Psoas muscle (tissue), 8 donors: ENCODE measurements around the gene IL1F10. TPM values are rescaled to one million over a fixed set of nuclear protein-coding genes. Genes with fewer than 3 reads are reported as not detected.

Experiments used
- ATAC-seq, 4 donors: fragments of 200-7000 bp; cut with Tn5 transposase; one replicate each; pipeline ENCODE4 v1.9.1; 2020; ENCODE audit warnings: moderate library complexity in 3 of 4, mild to moderate bottlenecking in 2 of 4
- DNase-seq, 2 donors: peaks; one replicate each; pipeline ENCODE4 v3.0.0-alpha.2; 2020
- H3K27ac ChIP-seq: fragments of 200-600 bp; one replicate; pipeline ENCODE4 v1.8.0; 2022
- H3K27me3 ChIP-seq, 3 donors: fragments of 200-600 bp in 1 of 3; one replicate each; pipeline versions ENCODE4 v1.6.1 to v1.8.0; 2013 to 2022; ENCODE audit warnings: low read length in 2 of 3, mild to moderate bottlenecking in 2 of 3, moderate library complexity in 1 of 3; ENCODE audit not compliant: insufficient read depth in 3 of 3
- H3K36me3 ChIP-seq, 2 donors: fragments of 200-600 bp in 1 of 2; one replicate each; pipeline versions ENCODE4 v1.6.1 to v1.8.0; 2013 to 2022; ENCODE audit warnings: low read depth in 1 of 2, mild to moderate bottlenecking in 1 of 2, moderate library complexity in 1 of 2; ENCODE audit not compliant: insufficient read depth in 1 of 2
- H3K4me1 ChIP-seq: fragments of 200-600 bp; one replicate; pipeline ENCODE4 v1.8.0; 2022
- H3K4me3 ChIP-seq: fragments of 200-600 bp; one replicate; pipeline ENCODE4 v1.8.0; 2022; ENCODE audit warnings: mild to moderate bottlenecking
- H3K9me3 ChIP-seq: fragments of 200-600 bp; one replicate; pipeline ENCODE4 v1.8.0; 2022
- CTCF ChIP-seq: fragments of 200-600 bp; IDR thresholded peaks from one replicate; pipeline ENCODE4 v1.8.0; 2022; ENCODE audit warnings: antibody characterized with exemption
- WGBS, 3 donors: extraction: QIAGEN DNeasy Blood & Tissue Kit; methylation state at CpG; one replicate each; pipeline versions ENCODE4 v1.1.6 to v1.1.7; 2013; 5-methylcytosine and 5-hydroxymethylcytosine counted together
- intact Hi-C, 2 donors: fragments of 100-400 bp; cut with DNase I; formaldehyde crosslinking; loops; one replicate each; pipeline versions ENCODE4 v1.11.0 to v1.14.2; 2022
- polyA plus RNA-seq, 3 donors: library from polyadenylated mRNA; stranded (reverse); fragments of 200-250 nt; gene quantifications; one replicate each; pipeline ENCODE4 v1.2.3, GENCODE V29; 2013
- total RNA-seq, 4 donors: library from RNA; stranded (reverse); fragmentation: NEBNext Ultra II Directional in 2 of 4; extraction: Animal tissue kit (Norgen Biotek cat#: 25700) in 2 of 4; gene quantifications; one replicate each; pipeline versions ENCODE4 v1.2.1 to v1.2.4, GENCODE V29; 2021 to 2023
- donor health status: healthy with polysubstance abuse.
- donor health status: DM: no; HTN: no; CAD: no; lungs with moderate emphysema.
- donor health status: Bipolar disorder and iron deficiency.
- donor health status: healthy.
- donor health status: DM: yes; HTN: yes; CAD: no.
- donor health status: DM: no; HTN: no; CAD: no.
- donor health status: DM: no; HTN: no; CAD: no.
- donor health status: DM: yes; HTN: yes; CAD: no.

IL1F10 gene
- total and polyA plus RNA-seq, 7 donors = not detected

DNA sequence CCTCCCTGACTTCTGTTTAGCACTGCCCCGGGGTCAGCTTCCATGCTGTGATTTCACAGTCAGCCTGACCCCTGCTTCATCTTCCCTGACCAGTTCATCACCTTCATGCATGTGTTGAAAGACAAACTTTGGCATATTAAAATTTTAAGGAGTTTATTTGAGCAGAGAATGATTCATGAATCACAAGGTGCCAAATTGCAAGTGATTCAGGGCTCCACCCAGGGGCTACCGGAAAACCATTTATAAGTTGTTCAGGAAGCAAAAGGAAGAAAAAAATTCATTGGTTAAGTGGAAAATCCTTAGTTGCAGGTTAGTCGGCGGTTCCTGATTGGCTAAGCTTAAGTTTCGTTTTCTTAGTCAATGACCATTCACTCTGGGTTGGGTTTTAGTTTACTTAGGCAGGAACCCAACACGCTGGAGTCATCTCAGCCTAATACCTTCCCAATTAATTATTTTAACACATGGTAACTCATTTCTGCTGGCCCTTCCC, 10.6 kb downstream of the IL1F10 start:
- 29 to 42% (median 34%) methylated on average over 6 of the region's 6 CpGs for WGBS, 3 donors
- no peaks in the 10 kb centered on the region for H3K36me3 ChIP-seq
- peaks cover 0 to 3% (median 0%) of the 10 kb centered on the region in 3 donors for H3K27me3 ChIP-seq
- intact Hi-C loops = no loop called here
- no peak for TF ChIP-seq CTCF
- ATAC-seq = no peak
- no peaks in the 10 kb centered on the region for H3K4me1 ChIP-seq
- no peak for DNase-seq
- H3K4me3 ChIP-seq = no peak overlapping the region
- H3K9me3 ChIP-seq = no peaks in the 10 kb centered on the region
- H3K27ac ChIP-seq = no peak overlapping the region

GRCh38 chr2:113079131-113079530, 11.4 kb downstream of the IL1F10 start:
- no peak for TF ChIP-seq CTCF
- Histone ChIP-seq H3K4me1 (no peaks in the 10 kb centered on the region), H3K27me3 (peaks cover 0 to 3% (median 0%) of the 10 kb centered on the region in 3 donors), H3K4me3 (no peak overlapping the region), H3K36me3 (no peaks in the 10 kb centered on the region), H3K9me3 (no peaks in the 10 kb centered on the region), H3K27ac (no peak overlapping the region)
- no peak for ATAC-seq
- DNase-seq = no peak
- intact Hi-C loops = no loop called here
- WGBS, 3 donors = 54 to 68% (median 54%) methylated on average over 4 of the region's 4 CpGs

GRCh38 chr2:113080134-113080533, 12.4 kb downstream of the IL1F10 start:
- no peak overlapping the region for H3K27ac ChIP-seq
- peaks cover 0 to 3% (median 2%) of the 10 kb centered on the region in 3 donors for H3K27me3 ChIP-seq
- H3K4me3 ChIP-seq = no peak overlapping the region
- 40 to 53% (median 49%) methylated on average over 9 of the region's 9 CpGs for WGBS, 3 donors
- DNase-seq (no peak), ATAC-seq (peak in 1 of 4 donors; percentile 54)
- H3K9me3 ChIP-seq = no peaks in the 10 kb centered on the region
- intact Hi-C loops = no loop called here
- H3K4me1 ChIP-seq = no peaks in the 10 kb centered on the region
- H3K36me3 ChIP-seq = no peaks in the 10 kb centered on the region
- TF ChIP-seq CTCF = peak; percentile 37

DNA sequence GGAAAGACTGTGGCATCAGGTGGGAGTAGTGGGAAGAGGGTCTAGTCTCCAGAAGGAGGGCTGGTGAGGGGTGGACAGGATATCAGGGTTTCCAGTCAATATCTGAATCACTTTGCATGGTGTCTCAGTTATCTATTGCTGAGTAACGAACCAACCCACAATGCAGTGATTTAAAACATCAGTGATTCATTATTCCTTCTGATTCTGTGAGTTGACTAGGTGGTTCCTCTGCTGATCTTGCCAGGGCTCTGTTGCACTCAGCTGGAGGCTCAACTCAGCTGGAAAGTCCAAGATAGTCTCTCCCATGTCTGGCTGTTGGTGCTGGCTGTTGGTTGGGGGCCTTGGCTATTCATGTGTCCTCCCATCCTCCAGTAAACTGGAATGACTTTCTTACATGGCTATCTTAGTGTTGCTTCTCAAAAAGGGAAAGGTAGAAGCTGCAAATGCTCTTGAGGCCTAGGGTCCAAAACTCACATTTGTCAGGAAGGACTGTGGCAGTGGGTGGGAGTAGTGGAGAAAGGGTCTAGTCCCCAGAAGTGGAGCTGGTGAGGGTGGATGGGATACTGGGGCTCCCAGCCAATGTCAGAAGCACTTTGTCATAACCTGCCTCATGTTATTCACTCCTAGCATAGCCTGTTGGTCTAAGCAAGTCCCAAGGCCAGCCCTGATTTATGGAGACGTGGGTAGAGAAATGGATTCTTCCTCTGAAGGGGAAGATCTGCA, 13.9 kb downstream of the IL1F10 start:
- WGBS, 3 donors = 83 to 90% (median 85%) methylated on average over 2 of the region's 2 CpGs
- H3K36me3 ChIP-seq = no peaks in the 10 kb centered on the region
- H3K4me1 ChIP-seq = no peaks in the 10 kb centered on the region
- DNase-seq (no peak), ATAC-seq (no peak)
- no peaks in the 10 kb centered on the region for H3K9me3 ChIP-seq
- peaks cover 0 to 6% (median 3%) of the 10 kb centered on the region in 3 donors for H3K27me3 ChIP-seq
- H3K27ac ChIP-seq = no peak overlapping the region
- TF ChIP-seq CTCF = no peak
- no peak overlapping the region for H3K4me3 ChIP-seq
- intact Hi-C loops = no loop called here

GRCh38 chr2:113083296-113083695, 15.5 kb downstream of the IL1F10 start:
- Histone ChIP-seq H3K4me3 (no peak overlapping the region), H3K4me1 (no peaks in the 10 kb centered on the region), H3K27ac (no peak overlapping the region), H3K36me3 (no peaks in the 10 kb centered on the region), H3K9me3 (no peaks in the 10 kb centered on the region), H3K27me3 (peaks cover 0 to 6% (median 2%) of the 10 kb centered on the region in 3 donors)
- no peak for TF ChIP-seq CTCF
- ATAC-seq = no peak
- intact Hi-C loops = no loop called here
- DNase-seq = no peak
- WGBS, 3 donors = 80 to 81% (median 81%) methylated on average over 8 of the region's 8 CpGs
